Dermis blood vessel endothelial cell (primary cell): ENCODE data around the gene CADM1. TPM values are rescaled to one million over a fixed set of nuclear protein-coding genes. Genes with fewer than 3 reads are reported as not detected.

Experiments
- DNase-seq: peaks from one replicate; pipeline ENCODE4 v3.0.0; 2010
- total RNA-seq: library from RNA; depleted of rRNA; stranded (reverse); fragments of >200 nt; gene quantifications from 2 replicates; pipeline ENCODE4 v1.2.3, GENCODE V29; 2014

Gene CADM1
- total RNA-seq, 1 donor from 2014 or later = 2.2 TPM

DNA sequence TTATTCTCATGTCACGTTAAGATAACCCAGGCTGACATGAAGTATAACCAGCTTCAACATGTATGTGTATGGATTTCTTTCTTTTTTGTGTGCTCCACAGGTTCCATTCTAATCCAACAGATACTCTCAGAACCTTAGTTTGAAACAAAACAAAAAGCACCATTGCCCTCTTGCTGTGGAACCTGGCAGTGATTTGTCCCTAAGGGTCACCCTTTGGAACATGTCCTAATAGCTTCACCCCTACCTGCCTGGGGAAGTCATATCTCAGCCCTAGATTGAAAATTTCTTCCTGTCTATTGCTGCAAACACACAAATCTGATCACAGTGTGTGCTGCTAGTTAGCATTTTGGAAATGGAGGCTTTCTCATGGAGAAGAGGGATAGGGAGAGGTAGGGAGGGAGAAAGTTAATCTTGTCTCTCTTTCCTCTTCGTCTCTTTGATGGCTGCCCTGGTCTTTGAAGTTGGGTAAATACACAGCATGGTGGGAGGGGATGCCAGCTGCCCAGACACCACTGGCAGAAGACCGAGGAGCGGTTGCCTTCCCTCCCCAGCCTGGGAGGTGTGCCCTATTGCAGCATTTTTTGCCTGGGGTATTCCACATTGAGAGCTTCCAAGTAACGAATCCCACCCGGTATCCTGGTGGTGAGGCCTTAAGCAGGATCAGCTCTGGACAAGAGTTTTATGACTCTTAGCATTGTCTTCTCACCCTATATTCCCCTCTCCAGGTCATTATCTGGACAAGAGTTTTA lies 11.6 kb upstream of the CADM1 start:
- DNase-seq = no peak

DNA sequence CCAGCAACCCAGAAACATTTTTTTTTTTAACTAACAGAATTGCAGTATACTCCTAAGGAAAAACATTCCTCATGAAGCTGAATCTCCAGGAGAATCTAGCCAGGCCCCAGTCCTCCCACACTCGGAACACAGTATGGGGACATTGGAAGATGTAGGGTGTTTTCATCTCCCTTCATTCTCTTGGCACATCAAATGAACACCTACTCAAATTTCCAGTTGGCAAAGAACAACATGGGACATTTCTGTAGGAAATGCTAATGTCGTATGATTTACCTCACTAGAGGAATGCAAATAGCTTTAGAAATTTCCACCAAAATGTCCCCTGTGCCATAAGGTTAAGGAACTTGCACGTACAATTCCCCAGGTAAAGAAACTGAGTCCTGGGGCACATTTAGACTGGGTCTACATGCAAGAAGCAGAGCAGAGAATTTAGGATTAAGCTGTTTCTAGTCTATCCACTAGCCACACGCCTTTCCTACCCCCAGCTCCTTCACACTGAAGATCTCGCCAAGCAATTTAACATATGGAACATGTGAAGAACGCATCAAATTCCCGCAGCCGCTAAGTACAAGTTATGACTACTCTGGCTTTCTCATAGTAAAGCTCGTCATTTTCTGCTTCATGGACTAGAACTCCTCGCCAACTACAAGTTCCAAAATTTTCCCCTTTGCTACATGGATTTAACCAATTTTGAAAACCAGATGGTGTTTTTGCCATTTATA lies 2.9 kb upstream of the CADM1 start:
- no peak for DNase-seq

DNA sequence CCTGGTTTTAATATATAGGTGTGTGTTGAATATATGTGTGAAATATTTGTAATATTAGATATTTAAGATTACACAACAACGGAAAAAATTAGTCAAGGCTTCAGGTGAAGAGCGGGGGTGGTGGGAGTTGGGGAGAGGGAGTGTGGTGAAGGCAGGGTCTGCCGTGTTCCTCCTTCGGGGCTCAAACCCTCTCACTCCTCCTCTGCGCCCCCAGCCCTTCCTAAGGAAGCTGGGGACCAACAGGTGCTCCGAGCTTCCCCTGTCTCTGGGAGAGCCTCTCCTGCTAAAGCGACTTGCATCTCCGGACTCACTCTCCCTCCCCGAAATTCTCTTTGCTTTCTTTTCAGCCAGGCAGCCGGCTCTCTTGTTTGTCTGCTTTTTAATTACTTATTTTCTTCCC lies 960 bp upstream of the CADM1 start:
- DNase-seq = no peak

DNA sequence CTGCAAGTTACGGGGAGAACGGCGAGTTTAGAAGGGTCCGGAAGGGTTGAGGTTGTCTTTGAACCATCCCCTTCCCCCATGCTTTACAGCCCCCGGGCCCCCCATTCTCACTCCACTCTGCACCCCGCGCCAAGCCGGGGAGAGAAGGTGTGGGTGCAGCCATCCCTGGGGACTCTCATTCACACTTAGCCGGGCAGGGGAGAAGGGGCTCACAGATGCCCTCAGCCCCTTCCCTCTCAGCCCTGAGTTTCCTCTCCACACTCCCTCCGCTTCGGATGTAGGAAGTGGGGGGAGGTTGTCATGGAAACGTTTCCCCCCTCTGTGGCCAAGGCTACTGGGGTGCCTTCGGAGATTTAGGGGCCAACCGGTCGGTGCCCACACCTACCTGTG lies 334 bp downstream of the CADM1 start:
- no peak for DNase-seq

DNA sequence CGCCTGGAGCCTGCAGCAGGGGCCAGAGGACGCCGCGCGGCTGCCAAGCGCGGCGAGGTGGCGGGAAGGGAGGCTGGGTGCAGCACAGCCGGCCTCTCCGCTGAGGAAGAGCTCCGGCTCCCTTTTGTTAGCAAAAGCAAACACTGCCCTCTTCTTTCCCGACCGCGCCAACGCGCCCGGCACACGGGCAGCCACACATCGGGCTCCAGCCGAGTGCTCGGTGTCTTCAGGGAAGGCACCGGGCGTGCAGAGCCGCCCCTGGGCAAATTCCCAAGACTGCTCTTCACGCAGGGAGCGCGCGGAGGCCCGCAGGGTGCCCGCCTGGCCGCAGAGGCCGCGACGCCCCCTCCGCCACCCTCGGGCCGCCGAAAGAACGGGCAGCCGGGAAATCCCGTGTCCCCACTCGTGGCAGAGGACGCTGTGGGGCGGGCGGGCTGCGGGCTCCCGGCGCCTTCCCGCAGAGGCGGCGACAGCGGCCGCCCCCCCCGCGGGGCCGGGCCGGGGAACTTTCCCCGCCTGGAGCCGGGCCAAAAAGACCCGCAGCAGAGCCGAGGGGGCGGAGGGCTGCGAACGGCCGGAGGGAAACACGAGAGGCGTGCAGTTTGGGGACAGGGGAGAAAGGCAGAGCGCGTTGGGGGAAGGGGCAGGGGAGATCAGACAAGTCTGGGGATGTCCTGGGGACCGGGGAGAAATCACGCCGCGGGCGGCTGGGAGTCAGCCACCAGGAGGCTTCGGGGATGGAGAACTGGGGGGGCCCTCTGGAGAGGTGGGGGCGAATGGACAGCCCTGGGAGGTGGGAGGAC lies 931 bp downstream of the CADM1 start:
- DNase-seq = peak; percentile 46

DNA sequence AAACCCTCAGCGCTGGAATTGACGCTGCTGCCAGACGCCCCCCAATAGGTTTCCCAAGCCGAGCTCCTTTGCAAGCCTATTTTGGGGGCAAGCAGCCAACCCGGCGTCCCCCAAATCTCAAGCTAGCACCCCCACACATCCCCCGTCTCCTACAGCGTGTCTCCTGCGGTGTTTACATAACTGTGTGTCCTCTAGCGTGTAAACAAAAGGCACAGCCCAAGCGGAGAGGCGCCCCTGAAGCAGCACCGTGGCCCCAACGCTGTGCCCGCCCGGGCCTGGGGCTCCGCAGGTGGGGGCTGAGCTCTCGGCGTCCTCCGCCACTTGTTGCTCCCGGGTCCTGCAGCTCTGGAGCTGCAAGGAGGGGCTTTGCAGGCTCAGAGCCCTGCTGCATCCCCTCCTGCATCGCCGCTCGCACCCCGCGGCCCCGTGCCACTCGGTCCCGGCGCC lies 1.6 kb downstream of the CADM1 start:
- no peak for DNase-seq

DNA sequence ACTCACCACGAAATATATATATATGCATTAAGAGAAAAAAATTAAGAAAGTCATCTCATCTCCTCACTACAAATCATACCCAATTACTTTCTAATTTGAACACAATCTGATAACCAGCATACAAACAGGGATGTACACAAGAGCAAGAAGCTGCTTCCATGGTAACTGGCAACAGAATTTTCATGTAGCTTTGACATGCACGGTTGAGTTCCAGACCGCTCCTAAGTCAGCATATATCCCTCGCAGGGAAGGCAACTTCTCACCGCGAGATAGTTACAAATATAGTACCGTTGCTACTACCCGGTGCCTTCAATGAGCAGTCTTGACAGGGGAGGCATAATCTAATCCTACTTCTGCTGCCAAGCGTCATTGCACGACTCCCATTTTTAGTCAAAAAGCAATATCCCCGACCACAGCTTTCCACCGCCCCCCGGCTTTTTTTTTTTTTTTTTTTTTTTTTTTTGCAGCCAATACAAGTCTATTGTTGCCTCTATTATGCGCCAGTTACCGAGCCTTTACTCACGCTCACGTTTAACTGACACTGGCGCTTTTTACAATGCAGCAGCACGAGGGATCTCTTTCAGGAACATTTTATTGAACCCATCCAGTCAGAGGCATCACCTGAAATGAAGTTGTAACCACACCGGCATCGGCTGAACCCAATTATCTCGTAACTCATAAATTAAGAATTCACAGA lies 2.2 kb downstream of the CADM1 start:
- peak; percentile 4 for DNase-seq

DNA sequence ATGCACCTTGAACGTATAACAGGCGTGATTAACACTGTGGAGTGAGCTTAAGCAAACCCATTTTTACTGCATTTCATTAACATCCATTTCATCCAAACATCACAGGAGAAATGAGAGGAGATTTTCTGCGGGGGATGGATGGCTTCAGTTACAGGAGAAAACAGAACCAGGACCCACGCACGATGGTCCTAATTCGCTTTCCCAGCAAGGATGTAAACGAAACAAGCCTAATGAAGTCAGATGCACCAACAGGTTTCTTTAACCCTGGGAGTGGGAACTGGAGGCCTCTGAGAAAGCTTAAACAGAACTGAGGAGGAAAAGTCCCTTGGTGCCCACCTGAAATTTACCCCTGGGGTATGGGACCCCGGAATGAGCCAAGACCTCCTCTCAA lies 2.7 kb downstream of the CADM1 start:
- no peak for DNase-seq

DNA sequence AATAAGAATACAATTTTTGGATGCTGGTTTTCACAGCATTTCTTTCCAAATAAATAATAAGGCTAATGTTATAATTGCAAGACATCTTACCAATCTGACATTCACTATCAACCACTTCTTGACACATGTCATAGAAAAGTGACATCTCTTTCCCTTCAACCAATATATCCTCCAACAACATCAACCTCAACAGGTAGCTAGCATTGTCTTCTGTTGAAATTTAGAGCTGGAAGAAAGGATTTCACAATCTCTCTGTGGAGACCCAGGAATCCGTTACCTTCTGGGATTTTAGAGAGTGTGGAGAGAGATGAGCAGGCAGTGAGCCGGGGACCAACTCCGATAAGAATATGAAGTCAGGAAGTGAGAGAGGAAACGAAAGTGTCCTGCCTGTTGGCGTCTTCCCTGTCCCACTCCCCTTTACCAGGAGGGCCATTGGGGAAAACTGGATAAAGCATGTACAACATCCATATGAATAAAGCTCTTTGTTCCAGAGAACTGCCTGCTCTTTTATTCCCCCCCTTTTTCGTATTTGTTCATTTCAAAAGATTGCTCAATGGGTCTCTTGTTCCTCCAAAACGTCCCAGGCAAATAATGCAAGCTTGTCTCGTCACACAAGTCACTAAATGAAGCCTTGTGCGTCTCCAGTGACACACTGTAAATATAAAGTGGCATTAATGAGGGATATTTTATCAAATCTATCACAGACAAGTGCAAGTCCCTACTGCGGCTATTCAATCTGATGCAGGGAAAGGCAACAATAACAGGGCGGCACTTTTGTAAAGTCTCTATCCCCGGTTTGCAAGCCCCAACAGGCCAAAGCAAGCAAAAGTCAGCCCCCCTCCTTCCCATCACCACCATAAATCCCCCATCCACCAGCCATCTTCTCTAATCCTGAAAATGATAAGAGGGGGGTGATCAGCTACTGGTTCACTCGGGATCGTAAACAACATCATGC lies 3.4 kb downstream of the CADM1 start:
- no peak for DNase-seq

DNA sequence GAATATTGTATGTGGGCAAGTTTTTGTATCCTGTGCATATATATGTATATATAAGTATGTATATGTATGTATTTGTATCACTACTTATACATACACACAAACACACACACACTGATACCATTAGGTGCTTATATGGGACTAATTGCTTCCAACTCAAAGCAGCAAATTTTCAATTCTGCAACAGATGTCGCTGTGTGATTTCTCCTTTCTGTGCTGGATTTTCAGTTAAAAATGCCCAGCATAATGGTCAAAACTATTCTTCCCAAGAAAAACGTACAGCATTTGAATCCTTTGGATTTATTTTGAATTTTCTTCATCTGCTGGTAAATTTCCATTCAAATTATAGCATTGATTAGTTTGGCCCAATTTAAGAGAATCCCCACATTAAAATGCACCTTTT lies 4.3 kb downstream of the CADM1 start:
- no peak for DNase-seq

DNA sequence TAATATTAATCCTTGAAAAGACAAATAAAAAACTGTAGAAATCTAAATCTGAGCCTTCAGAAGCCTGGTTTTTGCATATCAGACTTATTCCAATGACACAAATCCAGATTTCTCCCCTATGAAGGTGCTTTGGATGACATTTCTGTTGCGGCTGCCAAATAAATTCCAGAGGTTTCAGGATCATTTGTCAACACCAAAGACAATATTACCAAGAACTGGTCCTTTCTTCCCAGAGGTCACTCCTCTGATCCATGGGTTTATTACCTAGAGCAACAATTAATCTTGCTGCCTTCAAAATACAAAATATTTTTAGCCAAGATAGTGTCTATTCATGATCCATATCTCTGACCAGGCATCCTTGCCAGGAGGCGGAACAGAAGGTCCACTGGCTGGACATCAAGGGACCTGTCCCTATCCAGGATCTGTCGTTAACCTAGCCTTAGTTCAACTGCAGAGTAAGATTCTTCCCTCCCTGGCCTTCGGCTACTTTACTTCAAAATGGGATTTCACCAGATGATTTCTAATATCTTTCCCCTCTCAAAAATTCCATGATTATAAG lies 4.9 kb downstream of the CADM1 start:
- DNase-seq = no peak

DNA sequence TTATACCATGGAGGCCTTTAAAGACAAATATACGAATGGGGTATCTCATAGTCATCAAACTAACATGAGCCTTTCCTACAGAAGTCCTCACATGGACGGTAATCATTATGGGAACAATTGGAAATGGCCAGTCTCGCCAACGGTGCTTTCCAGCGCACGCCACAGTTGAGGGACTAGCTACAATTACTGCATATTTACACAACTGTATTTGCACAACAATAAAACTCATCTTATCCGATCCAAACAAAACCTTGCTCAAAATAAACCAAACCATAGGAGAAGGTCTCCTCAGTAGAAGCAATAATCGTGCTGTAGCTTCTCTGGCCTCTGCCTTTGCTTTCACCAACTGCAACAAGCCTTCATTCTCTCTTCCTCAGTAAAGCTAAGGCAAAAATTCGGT lies 5.9 kb downstream of the CADM1 start:
- no peak for DNase-seq

DNA sequence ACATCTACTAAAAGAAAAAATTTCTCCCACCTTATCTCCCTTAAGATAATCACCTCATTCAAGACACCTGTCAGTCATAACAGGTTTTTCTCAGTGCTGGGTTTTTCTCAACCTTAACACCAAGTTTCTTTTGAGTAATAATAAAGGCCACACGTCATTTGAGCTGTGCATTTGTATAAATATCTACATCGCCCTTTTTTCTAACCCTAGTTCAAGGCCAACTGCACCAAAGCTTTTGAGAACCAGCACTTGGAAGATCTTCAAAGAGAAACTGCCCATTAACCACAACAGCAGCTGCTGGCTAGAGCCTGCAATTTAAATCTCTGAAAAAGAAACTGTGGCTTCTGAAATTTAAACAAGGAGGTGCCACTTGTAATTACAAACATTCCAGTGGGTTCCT lies 6.9 kb downstream of the CADM1 start:
- no peak for DNase-seq

DNA sequence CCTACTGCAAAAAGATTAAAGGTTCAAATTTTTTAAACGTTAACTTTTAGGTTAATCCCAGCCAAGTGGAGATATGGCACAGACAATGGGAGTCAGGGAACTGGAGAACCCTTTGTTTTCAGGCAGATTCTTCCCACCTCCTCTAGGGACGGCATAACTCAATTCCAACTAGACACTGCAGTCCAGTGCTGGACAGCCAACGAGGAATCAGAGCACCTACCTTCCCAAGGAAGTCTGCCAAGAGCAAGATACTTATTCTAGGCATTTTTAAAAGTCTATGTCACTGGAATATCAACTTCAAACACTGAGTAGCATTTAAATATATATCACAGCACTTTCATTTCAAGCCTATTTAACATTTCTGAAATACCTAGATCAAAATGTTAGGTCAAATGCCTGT lies 7.3 kb downstream of the CADM1 start:
- DNase-seq = no peak

DNA sequence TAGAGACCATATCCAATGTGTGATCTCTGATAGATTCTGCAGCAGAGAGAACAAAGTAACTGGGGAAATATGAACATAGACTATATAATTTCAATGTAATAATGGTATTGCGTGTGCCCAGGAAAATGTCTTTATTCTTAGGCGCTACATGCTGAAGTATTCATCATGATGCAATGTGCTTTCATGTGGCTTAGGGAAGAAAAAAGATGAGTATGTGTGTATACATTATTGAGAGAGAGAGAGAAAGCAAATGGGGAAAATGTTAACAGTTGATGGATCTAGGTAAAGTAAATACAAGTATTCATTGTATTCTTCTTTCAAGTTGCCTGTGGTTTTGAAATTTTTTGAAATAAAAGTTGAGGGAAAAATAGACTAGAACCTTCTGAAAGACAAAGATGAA lies 10.3 kb downstream of the CADM1 start:
- no peak for DNase-seq

DNA sequence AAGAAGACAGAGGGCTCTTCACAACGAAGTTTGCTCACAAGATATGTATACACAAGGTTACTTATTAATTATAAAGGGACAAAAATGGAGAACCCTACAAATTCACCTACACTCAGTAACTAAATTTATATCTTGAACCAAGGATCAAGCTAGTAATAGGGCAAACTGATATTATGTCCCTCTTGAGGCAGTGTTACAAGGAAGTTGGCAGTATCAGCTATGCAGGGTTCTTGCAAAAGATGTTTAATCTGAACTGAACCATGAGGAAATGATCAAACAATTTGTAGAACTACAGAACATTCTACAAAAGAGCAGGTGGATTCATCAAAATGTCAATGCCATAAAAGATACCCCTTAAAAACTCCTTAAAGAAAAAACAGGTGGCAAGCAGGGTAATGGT lies 10.7 kb downstream of the CADM1 start:
- no peak for DNase-seq

DNA sequence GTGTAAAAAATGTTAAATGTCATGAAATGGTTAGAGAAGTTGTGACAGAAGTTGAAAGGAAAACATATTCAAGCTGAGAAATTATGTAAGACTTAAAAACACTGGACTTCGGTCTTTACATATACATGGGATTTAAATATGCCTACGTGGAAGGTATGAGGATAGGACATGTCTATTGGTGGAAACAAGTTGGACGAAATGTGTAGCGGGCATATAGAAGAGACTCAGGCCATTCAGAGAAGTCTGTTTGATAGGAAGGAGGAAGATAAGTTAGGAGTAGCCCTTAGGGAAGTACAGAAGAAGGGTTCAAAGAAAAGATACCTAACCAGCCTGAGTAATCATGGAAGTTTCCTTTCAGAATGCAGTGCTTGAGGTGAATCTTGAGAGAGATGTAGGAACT lies 14.7 kb downstream of the CADM1 start:
- no peak for DNase-seq

DNA sequence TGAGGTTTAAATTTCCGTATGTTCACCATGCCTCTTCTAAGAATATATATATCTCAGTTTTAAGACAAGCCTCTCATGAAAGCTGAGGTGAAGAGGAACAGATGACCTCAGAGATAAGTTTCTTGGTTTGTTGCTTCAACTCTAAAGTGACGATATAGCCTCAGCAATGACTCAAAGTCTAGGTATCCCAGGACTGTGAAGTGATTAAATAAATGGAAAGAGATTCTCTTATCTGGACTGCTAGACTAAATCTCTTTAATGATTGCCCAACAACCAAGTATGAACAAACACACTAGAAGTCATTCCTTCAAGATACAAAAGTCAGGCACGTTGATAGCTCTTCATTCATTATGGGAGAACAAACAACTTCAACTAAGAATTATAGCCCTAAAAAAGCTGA lies 15.3 kb downstream of the CADM1 start:
- no peak for DNase-seq

DNA sequence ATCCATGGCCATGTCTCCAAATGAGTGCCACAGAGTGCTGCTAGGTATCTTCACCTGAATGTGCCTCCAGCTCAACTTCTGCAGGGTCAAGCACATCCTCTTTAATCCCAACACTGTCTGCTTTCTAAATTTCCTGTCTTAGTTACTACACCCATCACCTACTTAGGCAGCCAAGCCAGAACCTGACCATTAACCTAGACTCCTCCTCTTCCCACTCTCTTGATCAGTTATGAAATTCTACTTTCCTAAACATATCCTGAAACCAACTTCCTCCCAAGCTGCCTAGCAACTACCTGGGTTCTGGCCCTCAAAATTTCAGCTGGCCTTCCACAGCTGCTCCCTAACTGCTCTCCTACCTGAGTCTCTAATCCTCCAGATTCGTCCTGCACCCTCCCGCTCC lies 22.7 kb downstream of the CADM1 start:
- DNase-seq = no peak

DNA sequence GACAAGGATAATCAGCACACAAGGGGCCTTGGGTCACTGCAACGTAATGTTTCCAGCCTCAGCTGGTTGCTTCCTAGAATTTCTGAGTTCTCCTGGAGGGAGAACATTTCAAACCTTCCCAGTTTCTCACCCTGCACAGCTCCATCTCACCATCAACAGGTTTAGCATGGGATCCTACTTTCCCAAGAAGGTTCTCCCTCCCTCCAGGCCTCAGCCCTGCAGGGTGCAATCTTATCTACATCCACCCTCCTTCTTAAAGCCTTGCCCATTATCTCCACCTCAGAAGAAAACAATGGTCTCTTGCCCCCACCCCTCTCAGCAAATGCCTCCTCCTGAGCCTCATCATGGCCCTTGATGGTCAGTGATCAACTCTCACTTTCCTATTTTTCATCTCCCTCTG lies 23.6 kb downstream of the CADM1 start:
- no peak for DNase-seq

DNA sequence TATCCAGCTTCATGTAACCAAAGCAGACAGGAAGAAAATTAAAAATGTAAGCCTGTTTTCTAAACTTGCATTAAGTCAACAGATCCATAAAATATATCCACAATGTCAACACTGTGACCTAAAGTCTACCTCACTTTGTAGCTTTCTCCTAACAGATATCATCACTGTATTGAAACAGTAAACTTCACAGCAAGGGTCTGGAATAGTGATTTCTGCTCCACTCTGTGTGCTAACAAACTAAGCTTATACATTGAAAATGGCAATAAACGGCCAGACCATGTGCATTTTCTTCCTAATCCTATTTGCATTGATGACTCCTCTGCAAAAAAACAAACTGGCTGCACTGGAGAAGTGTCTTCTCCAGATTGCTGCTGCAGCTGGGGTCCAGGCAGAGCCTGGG lies 26.8 kb downstream of the CADM1 start:
- DNase-seq = no peak
